ENCODE results near the gene GRAP.
"Not testable (repeated sequence)": the region's sequence is repeated elsewhere in the genome, so short reads cannot be mapped to it uniquely, and the experiment has no call there.

DNA sequence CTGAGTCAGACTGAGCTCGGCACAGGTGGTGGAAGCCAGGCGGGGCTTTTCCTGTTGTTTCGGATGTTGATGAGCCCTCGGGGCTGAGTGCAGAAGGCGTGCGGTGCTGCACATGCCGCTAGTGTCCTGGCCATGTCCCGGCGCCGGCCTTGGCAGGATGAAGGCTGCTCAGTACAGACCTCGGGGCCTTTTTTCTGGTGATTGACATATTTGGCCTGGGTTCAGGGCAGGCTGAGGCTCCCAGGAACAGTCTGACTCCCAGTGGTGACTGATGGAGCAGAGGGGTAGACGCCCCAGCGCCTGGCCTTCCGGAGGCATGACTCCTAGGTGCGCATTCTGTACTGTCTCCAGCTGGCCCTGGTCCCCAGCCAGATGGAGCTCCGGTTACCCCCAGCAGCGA is 8.8 kb downstream of the GRAP start:
- not testable (repeated sequence) for TF ChIP-seq POLR2AphosphoS5, TCF7L2 (IDR thresholded peaks at IDR 0.05; ENCODE audit: low read depth, low read length)
- TF ChIP-seq, protein P1, sequence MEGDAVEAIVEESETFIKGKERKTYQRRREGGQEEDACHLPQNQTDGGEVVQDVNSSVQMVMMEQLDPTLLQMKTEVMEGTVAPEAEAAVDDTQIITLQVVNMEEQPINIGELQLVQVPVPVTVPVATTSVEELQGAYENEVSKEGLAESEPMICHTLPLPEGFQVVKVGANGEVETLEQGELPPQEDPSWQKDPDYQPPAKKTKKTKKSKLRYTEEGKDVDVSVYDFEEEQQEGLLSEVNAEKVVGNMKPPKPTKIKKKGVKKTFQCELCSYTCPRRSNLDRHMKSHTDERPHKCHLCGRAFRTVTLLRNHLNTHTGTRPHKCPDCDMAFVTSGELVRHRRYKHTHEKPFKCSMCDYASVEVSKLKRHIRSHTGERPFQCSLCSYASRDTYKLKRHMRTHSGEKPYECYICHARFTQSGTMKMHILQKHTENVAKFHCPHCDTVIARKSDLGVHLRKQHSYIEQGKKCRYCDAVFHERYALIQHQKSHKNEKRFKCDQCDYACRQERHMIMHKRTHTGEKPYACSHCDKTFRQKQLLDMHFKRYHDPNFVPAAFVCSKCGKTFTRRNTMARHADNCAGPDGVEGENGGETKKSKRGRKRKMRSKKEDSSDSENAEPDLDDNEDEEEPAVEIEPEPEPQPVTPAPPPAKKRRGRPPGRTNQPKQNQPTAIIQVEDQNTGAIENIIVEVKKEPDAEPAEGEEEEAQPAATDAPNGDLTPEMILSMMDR (IDR thresholded peaks at IDR 0.05), result not testable (repeated sequence)
- TF ChIP-seq, protein P2, sequence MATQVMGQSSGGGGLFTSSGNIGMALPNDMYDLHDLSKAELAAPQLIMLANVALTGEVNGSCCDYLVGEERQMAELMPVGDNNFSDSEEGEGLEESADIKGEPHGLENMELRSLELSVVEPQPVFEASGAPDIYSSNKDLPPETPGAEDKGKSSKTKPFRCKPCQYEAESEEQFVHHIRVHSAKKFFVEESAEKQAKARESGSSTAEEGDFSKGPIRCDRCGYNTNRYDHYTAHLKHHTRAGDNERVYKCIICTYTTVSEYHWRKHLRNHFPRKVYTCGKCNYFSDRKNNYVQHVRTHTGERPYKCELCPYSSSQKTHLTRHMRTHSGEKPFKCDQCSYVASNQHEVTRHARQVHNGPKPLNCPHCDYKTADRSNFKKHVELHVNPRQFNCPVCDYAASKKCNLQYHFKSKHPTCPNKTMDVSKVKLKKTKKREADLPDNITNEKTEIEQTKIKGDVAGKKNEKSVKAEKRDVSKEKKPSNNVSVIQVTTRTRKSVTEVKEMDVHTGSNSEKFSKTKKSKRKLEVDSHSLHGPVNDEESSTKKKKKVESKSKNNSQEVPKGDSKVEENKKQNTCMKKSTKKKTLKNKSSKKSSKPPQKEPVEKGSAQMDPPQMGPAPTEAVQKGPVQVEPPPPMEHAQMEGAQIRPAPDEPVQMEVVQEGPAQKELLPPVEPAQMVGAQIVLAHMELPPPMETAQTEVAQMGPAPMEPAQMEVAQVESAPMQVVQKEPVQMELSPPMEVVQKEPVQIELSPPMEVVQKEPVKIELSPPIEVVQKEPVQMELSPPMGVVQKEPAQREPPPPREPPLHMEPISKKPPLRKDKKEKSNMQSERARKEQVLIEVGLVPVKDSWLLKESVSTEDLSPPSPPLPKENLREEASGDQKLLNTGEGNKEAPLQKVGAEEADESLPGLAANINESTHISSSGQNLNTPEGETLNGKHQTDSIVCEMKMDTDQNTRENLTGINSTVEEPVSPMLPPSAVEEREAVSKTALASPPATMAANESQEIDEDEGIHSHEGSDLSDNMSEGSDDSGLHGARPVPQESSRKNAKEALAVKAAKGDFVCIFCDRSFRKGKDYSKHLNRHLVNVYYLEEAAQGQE (IDR thresholded peaks at IDR 0.05; ENCODE audit: insufficient read depth in 1 of 2, low read depth in 2 of 2, low read length in 1 of 2), result not testable (repeated sequence)

Measured in Panc1 (cell line).